HG03039 (cell line): ENCODE measurements around the gene CD19.
"Not testable (repeated sequence)": the region's sequence is repeated elsewhere in the genome, so short reads cannot be mapped to it uniquely, and the experiment has no call there.

Experiments
- ATAC-seq: cut with Tn5 transposase; IDR thresholded peaks from one replicate; pipeline ENCODE4 v1.9.1; 2021; ENCODE audit warnings: mild to moderate bottlenecking, moderate library complexity; ENCODE audit not compliant: unreplicated experiment

The CD19 gene

DNA sequence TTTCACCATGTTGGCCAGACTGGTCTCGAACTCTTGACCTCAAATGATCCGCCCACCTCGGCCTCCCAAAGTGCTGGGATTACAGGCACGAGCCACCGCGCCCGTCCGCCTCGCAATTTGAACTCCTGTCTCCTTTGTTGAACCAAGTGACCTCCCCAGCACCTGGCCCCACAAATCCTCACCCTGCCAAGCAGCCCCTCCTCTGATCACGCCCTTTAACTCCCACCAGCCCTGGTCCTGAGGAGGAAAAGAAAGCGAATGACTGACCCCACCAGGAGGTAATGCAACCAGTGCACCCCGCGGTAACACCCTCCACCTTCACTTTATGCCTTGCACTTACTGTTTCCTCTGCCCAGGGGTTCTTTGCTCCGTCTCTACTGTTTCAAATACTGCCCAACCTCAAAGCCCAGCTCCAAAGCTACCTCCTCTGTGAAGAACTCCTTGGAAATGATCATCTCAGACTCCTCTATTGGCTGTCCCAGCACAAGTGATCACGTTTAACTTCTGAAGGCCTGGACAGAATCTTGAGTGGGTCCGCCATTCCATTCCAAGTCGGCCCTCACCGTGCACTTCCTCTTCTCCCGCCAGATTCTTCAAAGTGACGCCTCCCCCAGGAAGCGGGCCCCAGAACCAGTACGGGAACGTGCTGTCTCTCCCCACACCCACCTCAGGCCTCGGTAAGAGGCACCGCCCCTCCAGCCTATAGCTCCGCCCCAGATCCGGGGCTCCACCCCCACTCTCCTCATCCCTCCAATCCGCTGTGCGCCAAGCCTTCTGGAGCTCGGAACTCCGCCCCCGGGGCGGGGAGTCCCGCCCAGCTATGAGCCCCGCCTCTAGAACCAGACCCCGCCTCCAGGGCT lies 4.4 kb downstream of the CD19 start:
- ATAC-seq = peak; percentile 57

DNA sequence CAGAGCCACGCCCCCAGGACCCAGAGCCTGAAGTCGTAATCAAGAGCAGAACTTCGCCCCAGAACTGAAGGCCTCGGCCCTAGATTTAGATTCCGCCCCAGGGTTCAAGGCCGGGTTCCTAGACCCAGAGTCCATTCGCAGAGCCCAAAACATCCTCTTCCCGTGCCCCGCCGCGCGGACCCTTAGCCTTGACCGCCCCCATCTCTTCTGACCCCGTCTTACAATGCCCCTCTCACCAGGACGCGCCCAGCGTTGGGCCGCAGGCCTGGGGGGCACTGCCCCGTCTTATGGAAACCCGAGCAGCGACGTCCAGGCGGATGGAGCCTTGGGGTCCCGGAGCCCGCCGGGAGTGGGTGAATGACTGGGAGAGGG lies 5.0 kb downstream of the CD19 start:
- no peak for ATAC-seq

DNA sequence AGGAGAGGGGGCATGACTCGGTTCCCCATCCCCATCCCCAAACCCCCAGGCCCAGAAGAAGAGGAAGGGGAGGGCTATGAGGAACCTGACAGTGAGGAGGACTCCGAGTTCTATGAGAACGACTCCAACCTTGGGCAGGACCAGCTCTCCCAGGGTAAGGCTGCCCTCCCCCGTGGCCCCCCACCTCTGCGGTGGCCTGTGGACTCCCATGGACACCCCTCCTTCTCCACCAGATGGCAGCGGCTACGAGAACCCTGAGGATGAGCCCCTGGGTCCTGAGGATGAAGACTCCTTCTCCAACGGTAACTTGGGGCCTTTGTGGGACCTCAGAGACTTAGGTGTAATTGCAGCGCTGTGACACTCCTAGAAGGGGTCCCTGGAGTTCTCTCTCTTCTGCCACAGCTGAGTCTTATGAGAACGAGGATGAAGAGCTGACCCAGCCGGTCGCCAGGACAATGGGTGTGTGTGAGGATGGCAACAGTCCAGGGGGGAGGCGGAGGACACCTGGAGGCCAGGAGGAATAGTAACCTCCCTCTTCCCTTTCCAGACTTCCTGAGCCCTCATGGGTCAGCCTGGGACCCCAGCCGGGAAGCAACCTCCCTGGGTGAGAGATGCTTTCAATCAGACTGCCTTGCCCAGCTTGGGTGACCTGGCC lies 5.6 kb downstream of the CD19 start:
- ATAC-seq = no peak

DNA sequence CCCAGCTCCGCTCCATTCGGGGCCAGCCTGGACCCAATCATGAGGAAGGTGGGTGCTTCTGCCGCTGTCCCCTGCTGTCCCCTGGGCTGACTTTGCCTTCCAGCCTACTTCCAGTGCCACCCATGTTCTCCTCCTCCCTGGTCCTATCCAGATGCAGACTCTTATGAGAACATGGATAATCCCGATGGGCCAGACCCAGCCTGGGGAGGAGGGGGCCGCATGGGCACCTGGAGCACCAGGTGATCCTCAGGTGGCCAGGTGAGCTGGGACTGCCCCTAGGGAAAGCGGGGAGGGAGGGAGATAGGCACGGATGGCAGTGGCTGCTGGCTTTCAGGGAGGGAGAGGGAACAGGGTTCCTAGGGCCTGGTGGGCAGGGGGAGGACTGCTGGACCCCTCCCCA lies 7.0 kb downstream of the CD19 start:
- no peak for ATAC-seq

DNA sequence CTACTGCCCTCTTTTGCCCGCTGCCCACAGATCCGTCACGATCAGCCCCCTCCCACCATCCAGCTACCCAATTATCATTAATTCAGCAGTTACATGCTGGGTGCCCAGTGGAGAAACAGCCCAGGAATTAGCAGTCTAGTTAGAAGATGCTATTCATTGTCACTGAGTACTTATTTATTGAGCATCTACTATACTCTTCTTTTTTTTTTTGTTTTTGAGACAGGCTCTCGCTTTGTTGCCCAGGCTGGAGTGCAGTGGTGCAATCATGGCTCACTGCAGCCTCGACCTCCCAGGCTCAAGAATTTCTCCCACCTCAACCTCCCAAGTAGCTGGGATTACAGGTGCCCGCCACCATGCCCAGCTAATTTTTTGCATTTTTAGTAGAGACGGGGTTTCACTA lies 8.1 kb downstream of the CD19 start:
- not testable (repeated sequence) for ATAC-seq

DNA sequence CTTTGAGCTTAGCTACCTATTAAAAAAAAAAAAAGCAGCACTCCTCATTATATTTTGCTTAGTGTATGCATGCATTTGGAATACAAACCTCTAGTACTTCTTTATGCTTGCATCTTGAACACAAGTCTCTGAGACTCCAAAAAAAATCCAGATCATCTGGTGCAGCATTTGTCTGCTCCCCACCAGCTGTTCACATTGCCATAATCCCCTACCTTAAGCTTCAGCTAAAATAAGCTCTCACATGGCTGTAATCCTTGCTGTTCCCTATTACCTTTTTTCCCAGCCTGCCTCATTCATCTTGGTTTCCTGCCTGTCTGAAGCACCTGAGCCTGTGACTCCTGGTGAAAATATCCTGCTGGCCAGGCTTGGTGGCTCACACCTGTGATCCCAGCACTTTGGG lies 11.5 kb downstream of the CD19 start:
- no peak for ATAC-seq

DNA sequence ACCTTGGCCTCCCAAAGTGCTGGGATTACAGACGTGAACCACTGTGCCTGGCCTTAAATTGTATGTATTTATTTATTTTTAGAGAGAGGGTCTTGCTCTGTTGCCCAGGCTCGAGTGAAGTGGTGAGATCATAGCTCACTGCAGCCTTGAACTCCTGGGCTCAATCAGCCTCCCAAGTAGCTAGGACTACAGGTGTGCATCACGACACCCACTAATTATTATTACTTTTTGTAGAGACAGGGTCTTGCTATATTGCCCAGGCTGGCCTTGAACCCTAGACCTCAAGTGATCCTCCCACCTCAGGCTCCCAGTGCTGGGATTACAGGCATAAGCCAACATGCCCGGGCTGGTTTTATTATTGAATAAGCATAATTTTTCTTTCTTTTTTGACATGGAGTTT lies 14.9 kb downstream of the CD19 start:
- ATAC-seq = no peak

DNA sequence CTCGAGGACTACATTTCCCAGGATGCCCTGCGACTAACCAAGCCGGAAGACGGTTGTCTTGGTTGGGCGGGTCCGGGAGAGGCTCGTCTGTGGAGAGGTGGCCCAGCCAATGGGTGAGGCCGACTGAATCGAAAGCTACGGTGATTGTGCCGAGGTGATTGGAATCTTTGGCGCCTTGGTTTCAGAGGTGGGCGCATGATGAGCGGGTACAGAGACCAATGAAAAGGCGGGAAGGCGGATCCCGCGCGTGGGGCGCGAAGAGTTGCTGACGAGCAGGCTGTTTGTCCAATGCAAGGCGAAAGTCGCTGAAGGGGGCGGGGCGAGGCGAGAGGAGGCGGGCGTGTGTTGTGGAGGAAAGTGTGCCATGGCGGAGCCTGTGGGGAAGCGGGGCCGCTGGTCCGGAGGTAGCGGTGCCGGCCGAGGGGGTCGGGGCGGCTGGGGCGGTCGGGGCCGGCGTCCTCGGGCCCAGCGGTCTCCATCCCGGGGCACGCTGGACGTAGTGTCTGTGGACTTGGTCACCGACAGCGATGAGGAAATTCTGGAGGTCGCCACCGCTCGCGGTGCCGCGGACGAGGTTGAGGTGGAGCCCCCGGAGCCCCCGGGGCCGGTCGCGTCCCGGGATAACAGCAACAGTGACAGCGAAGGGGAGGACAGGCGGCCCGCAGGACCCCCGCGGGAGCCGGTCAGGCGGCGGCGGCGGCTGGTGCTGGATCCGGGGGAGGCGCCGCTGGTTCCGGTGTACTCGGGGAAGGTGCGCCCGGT lies 19.1 kb downstream of the CD19 start, which contains the start of gene NFATC2IP:
TSS of gene NFATC2IP (plus strand) at position 290 of the 762 bp plus-strand sequence. CDS start at position 365, 75 bp downstream.
- peak; percentile 89 for ATAC-seq

DNA sequence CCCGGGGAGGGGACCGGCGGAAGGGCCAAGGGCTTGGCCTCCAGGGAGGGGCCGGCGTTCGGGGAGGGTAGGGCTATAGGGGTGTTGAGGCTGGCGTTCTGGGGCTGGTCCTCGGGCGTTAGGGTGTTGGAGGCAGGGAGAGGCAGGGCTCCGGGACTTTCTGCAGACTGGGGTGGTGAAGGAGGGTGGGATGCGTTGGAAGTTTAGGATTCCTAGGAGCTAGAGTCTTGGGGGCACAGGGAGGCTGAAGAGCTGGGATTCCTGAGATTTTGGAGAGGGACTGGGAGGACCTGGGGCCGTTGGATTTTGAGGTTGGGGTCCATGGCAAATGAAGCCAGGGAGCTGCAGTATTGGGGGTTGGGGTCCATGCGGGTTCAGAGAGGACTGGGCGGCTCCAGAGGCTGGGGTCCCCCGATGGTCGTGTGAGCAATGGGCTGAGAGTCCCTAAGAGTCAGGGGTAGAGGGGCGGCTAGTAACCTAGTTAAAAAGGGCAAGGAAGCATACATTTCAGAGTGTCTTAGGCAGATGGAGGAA lies 19.7 kb downstream of the CD19 start:
- ATAC-seq = peak; percentile 5

DNA sequence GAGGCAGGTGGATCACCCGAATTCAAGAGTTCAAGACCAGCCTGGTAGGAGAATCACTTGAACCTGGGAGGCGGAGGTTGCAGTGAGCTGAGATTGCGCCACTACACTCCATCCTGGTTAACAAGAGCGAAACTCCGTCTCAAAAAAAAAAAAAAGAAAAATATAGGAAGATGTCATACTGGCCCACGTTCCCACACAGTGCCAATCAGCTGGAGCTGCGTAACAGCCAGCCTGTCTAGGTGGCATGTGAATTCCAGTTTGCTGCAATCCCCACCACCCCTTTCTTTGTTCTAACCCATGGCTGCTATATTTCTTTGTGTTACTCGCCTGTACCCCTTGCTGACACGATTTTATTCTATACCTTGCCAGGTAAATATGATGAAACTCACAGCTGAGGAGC lies 26.4 kb downstream of the CD19 start:
- ATAC-seq = no peak

DNA sequence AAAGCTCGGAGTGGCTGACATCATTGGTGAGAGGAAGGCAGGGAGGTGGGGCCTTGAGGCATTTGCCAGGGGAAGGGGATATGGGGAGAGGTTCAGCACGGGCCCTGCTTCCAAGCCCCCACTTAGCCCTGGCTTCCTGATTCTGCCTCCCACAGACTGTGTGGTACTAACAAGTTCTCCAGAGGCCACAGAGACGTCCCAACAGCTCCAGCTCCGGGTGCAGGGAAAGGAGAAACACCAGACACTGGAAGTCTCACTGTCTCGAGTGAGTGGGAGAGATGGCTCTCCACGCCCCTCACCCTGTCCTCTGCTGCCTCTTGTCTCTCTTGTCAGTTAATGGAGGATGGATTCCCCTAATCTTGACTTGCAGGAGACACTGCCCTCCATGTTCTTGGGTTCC lies 27.1 kb downstream of the CD19 start:
- no peak for ATAC-seq

DNA sequence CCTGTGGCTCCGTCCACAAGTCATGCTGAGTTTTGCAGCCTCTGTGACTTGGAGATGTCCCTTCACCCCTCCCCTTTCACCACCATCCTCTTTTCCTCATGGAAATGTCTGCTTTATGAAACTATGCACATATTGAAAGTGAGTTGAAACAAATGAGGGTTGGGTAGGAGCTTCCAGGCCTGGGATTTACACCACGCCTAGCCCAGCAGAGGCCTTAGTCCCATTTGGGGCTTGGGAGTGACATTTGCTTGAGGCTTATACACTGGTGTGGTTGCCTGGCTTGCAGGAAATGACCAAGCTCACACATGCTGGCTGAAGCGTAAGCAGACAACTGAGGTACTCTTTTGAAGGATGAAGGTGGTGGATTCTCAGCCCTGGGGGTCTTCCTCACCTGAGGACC lies 32.3 kb downstream of the CD19 start:
- ATAC-seq = no peak

DNA sequence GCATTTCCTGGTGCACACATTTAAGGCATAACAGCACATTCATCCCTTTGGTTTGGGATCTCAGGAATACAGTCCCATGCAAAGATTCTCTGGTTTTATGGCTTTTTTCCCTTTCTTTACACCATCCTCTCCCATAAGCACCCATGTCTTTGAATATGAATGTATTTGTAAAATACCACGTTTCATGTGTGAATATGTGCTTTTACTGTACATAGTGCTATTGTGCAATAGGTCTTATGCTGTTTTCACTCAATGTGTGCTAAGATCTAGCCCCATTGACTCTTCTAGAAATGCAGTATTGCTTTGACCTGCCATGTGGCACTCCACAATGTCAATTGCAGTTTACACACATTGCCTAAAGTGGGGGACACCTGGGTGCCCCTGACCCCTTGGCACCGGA lies 32.7 kb downstream of the CD19 start:
- ATAC-seq = no peak

DNA sequence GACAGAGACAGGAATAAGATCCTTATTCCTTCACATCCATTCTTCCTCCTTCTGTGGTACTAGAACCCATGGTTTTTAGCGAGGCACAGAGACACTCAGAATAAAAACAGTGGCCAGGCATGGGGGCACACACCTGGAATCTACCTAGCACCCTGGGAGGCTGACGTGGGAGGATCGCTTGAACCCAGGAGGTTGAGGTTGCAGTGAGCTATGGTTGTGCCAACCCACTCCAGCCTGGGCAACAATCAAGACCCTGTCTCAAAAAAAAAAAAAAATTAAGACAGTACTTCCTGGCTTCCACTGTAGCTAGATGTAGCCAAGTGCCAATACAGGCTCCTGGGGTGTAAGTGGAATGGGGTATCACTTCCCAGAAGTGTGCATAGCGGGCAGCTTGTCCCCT lies 35.4 kb downstream of the CD19 start:
- ATAC-seq = no peak

DNA sequence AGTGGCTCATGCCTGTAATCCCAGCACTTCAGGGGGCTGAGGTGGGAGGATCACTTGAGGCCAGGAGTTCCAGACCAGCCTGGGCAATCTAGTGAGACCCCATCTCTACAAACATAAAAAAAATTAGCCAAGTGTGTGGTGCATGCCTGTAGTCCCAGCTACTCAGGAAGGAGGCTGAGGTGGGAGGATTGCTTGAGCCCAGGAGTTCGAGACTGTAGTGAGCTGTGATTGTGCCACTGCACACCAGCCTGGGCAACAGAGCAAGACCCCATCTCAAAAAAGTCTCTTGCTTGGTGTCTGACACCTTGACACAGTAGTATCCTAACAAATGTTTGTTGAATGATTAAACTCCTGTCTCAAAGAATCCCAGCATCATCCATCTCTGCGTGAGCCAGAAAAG lies 37.9 kb downstream of the CD19 start:
- ATAC-seq = not testable (repeated sequence)

DNA sequence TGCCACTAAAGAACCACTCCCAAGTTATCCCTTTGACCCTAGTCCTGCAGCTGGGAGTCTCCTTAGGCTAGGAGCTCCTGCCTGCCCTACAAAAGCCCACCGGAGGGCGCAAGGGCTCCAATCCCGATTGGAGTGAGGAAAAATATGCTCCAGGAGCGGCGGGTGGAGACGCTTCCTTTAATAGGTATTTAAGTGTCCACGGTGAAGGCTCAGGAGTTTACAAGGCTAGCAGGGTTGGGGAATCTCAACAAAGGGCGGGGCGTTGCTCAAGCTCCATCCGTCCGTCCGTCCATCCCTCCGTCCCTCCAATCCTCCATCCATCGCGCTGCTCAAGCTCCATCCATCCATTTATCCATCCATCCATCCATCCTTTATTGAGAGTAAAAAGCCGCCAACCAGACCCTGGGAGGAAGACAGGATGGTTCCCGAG lies 42.3 kb downstream of the CD19 start:
- ATAC-seq = no peak

DNA sequence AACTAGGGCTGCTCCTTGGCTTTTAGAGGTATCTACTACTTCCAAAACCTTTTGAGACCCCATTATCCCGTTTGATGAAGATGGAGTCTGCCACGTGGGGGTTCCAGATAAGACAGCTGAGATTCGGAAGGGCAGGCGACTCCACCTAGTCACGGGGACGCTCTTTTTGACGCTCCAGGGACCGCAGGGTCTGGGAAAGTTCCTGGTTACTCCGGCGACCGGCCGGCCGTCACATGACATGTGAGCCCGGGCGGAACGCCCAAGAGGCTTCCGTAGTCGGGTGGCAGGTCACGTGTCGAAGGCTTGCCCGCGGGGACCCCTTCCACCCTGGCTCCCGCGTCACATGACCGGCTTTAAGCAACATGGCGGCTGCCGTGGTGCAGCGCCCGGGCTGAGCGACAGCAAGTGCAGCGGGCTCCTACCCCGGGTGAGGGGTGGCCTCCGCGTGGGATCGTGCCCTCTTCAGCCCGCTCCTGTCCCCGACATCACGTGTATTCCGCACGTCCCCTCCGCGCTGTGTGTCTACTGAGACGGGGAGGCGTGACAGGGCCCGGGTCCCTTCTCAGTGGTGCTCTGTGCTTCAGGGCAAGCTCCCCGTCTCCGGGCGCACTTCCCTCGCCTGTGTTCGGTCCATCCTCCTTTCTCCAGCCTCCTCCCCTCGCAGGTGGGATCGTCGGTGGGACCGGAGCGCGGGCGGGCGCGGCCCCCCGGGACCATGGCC lies 42.8 kb downstream of the CD19 start, which contains the start of gene SPNS1:
TSS of gene SPNS1 (plus strand) at position 342 of the 721 bp plus-strand sequence. CDS start at position 716, 374 bp downstream.
- peak; percentile 89 for ATAC-seq

DNA sequence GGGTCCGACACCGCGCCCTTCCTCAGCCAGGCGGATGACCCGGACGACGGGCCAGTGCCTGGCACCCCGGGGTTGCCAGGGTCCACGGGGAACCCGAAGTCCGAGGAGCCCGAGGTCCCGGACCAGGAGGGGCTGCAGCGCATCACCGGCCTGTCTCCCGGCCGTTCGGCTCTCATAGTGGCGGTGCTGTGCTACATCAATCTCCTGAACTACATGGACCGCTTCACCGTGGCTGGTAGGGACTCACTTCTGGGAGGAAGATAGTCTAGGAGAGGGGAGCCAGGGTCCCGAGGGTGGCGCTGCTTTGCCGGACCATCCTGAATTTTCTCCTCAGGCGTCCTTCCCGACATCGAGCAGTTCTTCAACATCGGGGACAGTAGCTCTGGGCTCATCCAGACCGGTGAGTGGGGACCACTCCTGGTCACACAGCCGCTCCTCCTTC lies 43.4 kb downstream of the CD19 start:
- ATAC-seq = peak; percentile 24

DNA sequence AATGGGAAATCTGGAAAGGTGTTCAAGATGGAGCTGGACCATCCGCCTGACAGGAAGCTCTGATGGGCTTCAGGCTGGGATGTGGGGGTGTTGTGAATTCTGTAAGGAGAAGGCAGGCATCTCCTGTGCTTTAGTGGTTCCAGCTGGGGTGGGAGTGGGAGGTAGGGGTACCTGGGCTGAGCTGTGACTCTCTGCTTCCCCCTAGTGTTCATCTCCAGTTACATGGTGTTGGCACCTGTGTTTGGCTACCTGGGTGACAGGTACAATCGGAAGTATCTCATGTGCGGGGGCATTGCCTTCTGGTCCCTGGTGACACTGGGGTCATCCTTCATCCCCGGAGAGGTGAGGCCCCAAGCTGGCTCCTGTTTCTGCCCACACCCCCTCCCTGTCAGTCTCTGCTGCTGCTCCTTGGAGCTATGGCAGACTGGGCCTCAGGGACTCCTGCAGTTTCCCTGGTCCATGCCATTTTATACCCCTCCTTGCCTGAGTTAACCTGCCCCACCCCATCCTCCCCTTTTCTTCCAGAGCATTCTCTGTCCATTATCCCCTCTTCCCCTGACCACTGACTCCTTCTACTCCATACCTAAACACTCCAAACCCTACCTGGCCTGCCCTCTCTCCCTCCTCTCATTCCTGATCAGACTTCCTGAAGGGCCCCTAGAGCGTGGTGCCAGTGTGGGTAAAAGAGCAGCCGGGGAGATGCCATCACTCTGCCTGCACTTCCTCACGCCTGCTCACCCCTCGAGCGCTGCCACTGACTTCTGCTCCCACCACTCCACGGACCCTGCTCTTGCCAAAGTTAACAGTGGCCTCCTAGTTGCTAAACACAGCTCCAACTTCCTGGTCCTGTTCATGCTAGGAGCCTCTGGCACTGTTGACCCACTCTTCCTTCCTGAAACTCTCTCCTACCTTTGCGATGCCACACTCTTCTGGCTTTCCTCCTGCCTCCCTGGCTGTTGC lies 46.2 kb downstream of the CD19 start:
- no peak for ATAC-seq
